Small intestine (tissue), 7 donors: ENCODE measurements around the gene LPAR1. TPM values are rescaled to one million over a fixed set of nuclear protein-coding genes. Genes with fewer than 3 reads are reported as not detected.

Experiments
- DNase-seq, 2 donors: peaks; one replicate each; pipeline versions ENCODE4 v3.0.0 to v3.0.0-alpha.2; 2013
- FAIRE-seq: peaks from 2 replicates; lab custom pipeline; 2012; peaks lifted over from hg19 to GRCh38; lab: Jason Lieb, UNC
- H3K27ac ChIP-seq, 3 donors: one replicate each; pipeline ENCODE4 v1.5.1; 2013; ENCODE audit warnings: low read length in 2 of 3, mild to moderate bottlenecking in 2 of 3, control low read depth in 1 of 3, inconsistent platforms in 1 of 3, low read depth in 1 of 3, moderate library complexity in 1 of 3
- H3K27me3 ChIP-seq, 3 donors: one replicate each; pipeline ENCODE4 v1.6.1; 2013; ENCODE audit warnings: low read length in 3 of 3, inconsistent platforms in 1 of 3; ENCODE audit not compliant: control insufficient read depth in 3 of 3, insufficient read depth in 3 of 3
- H3K36me3 ChIP-seq, 3 donors: one replicate each; pipeline ENCODE4 v1.6.1; 2013; ENCODE audit warnings: low read length in 3 of 3, inconsistent platforms in 1 of 3, low read depth in 1 of 3, mild to moderate bottlenecking in 1 of 3, moderate library complexity in 1 of 3; ENCODE audit not compliant: control insufficient read depth in 3 of 3, insufficient read depth in 2 of 3
- H3K4me1 ChIP-seq, 3 donors: one replicate each; pipeline ENCODE4 v1.6.1; 2013; ENCODE audit warnings: low read length in 2 of 3, inconsistent platforms in 1 of 3, low read depth in 1 of 3, mild to moderate bottlenecking in 1 of 3, moderate library complexity in 1 of 3; ENCODE audit not compliant: control insufficient read depth in 3 of 3, insufficient read depth in 2 of 3
- H3K4me3 ChIP-seq, 3 donors: one replicate each; pipeline ENCODE4 v1.5.1; 2013; ENCODE audit warnings: low read length in 3 of 3, control low read depth in 1 of 3, inconsistent platforms in 1 of 3, low read depth in 1 of 3, mild to moderate bottlenecking in 1 of 3, moderate library complexity in 1 of 3
- H3K9me3 ChIP-seq, 2 donors: one replicate each; pipeline ENCODE4 v1.6.1; 2013; ENCODE audit warnings: low read depth in 1 of 2, low read length in 1 of 2; ENCODE audit not compliant: control insufficient read depth in 2 of 2, insufficient read depth in 1 of 2
- WGBS, 3 donors: extraction: QIAGEN DNeasy Blood & Tissue Kit; methylation state at CpG; one replicate each; pipeline ENCODE4 v1.1.7; 2013; 5-methylcytosine and 5-hydroxymethylcytosine counted together
- polyA plus RNA-seq, 4 donors: library from polyadenylated mRNA; stranded (reverse) in 3 of 4; unstranded in 1 of 4; fragments of 200-250 nt in 3 of 4; fragments of 120-200 nt in 1 of 4; gene quantifications; one replicate each; pipeline versions ENCODE4 v1.2.1 to v1.2.3, GENCODE V29; 2013
- donor health status: healthy with polysubstance abuse.
- donor health status: control.
- donor health status: control.
- donor health status: Bipolar disorder and iron deficiency.
- donor health status: healthy.

The LPAR1 gene
- polyA plus RNA-seq, 4 donors, result 7.4 to 15.7 (median 11.4) TPM

DNA sequence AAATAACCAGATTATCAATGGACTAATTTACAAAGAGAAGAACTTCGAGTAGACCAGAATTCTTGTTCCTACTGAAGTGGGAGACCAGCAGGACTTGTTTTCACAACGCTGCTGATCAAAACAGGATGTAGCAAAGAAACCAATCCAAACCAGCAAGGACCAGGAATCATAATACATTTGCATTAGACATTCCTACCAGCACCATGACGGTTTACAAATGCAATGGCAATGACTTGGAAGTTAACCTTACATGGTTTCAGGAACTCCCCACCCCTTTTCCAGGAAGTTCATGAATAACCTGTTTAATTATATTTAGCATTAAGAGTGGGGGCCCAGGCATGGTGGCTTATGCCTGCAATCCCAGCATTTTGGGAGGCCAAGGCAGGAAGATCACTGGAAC lies 100.0 kb downstream of the LPAR1 start:
- H3K9me3 ChIP-seq, result no peaks in the 10 kb centered on the region
- peaks cover 0 to 8% (median 3%) of the 10 kb centered on the region in 3 donors for H3K36me3 ChIP-seq
- H3K4me3 ChIP-seq, result no peak overlapping the region
- no peaks in the 10 kb centered on the region for H3K27me3 ChIP-seq
- 71 to 76% (median 76%) methylated on average over 3 of the region's 3 CpGs for WGBS, 3 donors
- DNase-seq (no peak), FAIRE-seq (no peak)
- peaks cover 0 to 5% (median 2%) of the 10 kb centered on the region in 3 donors for H3K4me1 ChIP-seq
- H3K27ac ChIP-seq, result no peak overlapping the region

DNA sequence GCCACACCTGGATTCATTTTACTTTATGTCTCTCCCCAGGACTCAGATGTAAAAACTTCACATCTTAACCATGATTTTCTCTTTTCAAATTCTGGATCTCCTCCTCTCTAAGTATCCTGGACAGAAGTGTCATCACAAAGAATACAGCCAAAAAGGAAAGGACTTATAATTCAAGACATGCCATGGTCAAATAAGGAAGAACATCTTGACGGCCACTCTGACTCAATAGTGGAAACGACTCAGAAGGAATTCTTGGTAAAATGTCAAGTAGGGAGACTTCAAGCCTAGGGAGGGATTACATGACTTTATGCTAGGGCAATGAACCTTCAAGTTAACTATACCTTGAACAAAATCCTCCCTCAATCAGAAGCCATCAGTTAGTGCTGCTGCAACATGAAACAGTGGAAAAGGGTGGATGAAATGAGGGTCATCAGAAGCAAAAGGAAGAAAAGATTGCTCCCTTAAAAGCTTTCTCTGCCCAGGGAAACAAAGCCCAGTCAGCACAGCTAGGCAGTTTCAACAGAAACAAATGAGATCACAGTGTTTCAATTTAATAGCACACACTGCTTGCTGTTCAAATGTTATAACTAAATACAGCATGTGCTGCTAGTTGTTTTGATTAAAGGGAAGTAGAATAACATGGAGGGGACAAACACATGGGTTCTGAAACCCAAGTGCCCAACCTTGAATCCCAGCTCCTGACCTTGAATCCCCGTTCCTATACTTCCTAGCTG lies 101.4 kb downstream of the LPAR1 start:
- peaks cover 0 to 8% (median 3%) of the 10 kb centered on the region in 3 donors for H3K36me3 ChIP-seq

DNA sequence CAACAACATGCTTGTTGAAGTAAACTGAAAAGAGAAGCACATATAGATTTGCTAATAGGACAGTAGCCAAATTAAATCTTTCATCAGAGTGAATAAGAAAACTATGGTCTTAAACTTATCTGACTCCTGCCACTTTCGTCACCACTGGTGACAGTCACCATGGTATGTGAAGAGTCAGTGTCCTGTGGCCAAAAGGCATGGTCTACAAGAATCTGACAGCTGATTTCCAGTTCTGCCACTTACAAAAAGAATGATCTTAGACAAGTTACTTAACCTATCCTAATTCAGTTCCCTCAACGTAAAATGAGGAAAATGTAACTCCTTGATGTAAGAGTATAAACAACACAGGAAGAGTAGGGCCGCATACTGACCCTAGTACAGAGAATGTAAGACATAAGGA lies 102.0 kb downstream of the LPAR1 start:
- Histone ChIP-seq H3K27me3 (no peaks in the 10 kb centered on the region), H3K4me3 (no peak overlapping the region), H3K4me1 (peaks cover 4 to 11% (median 5%) of the 10 kb centered on the region in 3 donors), H3K9me3 (no peaks in the 10 kb centered on the region), H3K27ac (peak overlapping the region in 1 of 3 donors; percentile 81), H3K36me3 (peaks cover 0 to 2% (median under 1%) of the 10 kb centered on the region in 3 donors)
- 75 to 85% (median 78%) methylated on average over 3 of the region's 3 CpGs for WGBS, 3 donors
- DNase-seq (no peak), FAIRE-seq (no peak)

More for the DNA sequence above, 101.4 kb downstream of the LPAR1 start:
- no peak for DNase-seq
- H3K4me1 ChIP-seq, result peaks cover 4 to 11% (median 5%) of the 10 kb centered on the region in 3 donors
- H3K27ac ChIP-seq, result peak overlapping the region in 1 of 3 donors; percentile 81
- no peak overlapping the region for H3K4me3 ChIP-seq
- no peaks in the 10 kb centered on the region for H3K27me3 ChIP-seq
- FAIRE-seq, result no peak
- no peaks in the 10 kb centered on the region for H3K9me3 ChIP-seq
- 60 to 76% (median 70%) methylated on average over 3 of the region's 3 CpGs for WGBS, 3 donors

DNA sequence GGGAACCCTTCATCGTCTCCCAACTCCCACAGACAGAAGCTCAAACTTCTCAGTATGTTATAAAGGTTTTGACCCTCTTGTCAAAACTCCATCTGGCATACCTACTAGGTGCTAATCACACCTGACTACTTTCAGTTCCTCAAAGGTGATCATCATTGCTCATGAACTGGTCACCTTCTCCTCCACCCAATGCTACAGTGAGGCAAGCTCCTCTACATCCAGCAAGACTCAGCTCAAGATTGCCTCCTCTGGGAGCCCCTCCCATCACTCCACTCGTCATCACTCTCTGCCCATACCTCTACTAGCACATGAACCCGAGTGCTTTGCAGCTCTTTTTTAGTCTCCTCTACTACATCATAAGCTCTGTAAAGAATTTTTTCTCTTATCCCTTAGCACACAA lies 102.4 kb downstream of the LPAR1 start:
- H3K27ac ChIP-seq, result peak overlapping the region in 1 of 3 donors; percentile 81
- 69 to 82% (median 70%) methylated on average over 3 of the region's 3 CpGs for WGBS, 3 donors
- FAIRE-seq, result no peak

DNA sequence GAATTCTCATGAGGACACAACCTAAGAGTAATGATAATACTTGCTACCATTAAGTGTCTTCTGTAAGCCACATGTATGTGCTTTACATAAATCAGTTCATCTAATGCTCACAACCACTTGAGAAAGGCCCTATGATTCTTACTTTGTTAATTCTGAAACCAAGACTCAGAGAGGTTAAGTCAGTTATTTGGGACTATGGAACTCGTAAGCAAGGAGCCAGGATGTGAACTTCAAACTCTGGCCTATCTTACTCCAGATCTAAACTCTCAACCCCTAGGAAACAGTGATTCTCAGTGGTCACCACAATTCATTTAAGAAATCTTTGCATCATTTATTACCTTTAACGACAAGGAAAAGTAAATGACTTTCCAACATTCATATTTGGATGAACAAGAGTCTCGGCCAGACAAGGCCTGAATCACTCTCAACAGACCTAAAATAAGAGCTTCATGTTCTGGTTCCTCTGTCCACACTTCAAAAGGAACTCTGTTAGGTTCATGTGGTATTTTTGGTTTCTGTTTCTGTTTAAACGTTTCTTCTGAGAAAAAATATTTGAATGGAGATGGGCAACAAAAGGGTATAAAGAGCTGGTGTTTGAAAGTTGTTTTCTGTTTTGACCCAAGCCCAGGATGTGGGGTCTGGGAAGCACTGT lies 104.8 kb downstream of the LPAR1 start:
- H3K4me3 ChIP-seq, result no peak overlapping the region
- no peaks in the 10 kb centered on the region for H3K27me3 ChIP-seq
- DNase-seq (no peak), FAIRE-seq (no peak)
- 47 to 56% (median 50%) methylated on average over 4 of the region's 4 CpGs for WGBS, 3 donors
- no peaks in the 10 kb centered on the region for H3K9me3 ChIP-seq
- H3K4me1 ChIP-seq, result peaks cover 4 to 11% (median 5%) of the 10 kb centered on the region in 3 donors
- peak overlapping the region; percentile 3 to 69 (median 9) for H3K27ac ChIP-seq
- H3K36me3 ChIP-seq, result no peaks in the 10 kb centered on the region

More for the DNA sequence above, 102.4 kb downstream of the LPAR1 start:
- Histone ChIP-seq H3K36me3 (peaks cover 0 to 2% (median 0%) of the 10 kb centered on the region in 3 donors), H3K4me3 (no peak overlapping the region), H3K9me3 (no peaks in the 10 kb centered on the region), H3K4me1 (peaks cover 4 to 11% (median 5%) of the 10 kb centered on the region in 3 donors), H3K27me3 (no peaks in the 10 kb centered on the region)
- no peak for DNase-seq

DNA sequence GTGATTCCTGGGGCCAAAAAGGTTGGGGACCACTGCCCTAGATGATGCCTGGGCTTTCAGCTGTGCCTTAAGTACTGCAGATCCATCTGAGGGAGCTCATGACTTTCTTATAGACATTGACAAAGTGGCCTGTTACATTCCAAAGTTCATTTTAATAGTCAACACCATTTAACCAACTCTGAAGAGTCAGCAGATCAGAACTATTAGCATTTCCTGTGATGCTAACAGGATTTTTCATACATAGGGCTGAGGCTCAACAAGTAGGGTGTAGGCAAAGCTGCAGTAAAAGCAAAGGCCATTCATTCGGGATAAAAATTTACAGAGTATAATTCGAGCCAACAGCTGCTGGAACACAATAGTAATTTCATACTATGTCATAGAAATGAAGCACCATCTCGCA lies 105.4 kb downstream of the LPAR1 start:
- WGBS, 3 donors, result 60 to 75% (median 67%) methylated on average over 3 of the region's 3 CpGs
- H3K4me1 ChIP-seq, result peaks cover 4 to 11% (median 5%) of the 10 kb centered on the region in 3 donors
- peak; percentile 63 to 67 for DNase-seq
- FAIRE-seq, result no peak
- H3K27ac ChIP-seq, result peak overlapping the region in 1 of 3 donors; percentile 69
- H3K4me3 ChIP-seq, result no peak overlapping the region
- H3K9me3 ChIP-seq, result no peaks in the 10 kb centered on the region
- no peaks in the 10 kb centered on the region for H3K36me3 ChIP-seq
- no peaks in the 10 kb centered on the region for H3K27me3 ChIP-seq

DNA sequence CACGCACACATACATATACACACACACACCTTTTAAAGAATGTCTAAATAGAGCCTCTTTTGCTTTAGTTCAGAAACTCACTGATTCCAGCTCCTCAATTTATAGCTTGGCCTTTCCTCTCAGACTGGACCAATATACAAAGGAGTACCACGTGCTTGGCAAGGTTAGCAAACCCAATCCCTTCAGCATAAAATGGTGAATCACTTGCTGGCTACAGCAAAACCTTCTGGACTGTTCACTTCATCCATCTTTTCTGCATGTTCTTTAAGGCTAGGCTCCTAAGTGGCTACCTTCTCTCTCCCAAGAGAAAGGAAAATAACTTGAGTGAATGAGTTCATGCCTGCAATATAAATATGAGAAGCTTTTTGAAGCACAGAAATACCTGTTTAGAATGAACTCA lies 109.7 kb downstream of the LPAR1 start:
- no peak for FAIRE-seq

DNA sequence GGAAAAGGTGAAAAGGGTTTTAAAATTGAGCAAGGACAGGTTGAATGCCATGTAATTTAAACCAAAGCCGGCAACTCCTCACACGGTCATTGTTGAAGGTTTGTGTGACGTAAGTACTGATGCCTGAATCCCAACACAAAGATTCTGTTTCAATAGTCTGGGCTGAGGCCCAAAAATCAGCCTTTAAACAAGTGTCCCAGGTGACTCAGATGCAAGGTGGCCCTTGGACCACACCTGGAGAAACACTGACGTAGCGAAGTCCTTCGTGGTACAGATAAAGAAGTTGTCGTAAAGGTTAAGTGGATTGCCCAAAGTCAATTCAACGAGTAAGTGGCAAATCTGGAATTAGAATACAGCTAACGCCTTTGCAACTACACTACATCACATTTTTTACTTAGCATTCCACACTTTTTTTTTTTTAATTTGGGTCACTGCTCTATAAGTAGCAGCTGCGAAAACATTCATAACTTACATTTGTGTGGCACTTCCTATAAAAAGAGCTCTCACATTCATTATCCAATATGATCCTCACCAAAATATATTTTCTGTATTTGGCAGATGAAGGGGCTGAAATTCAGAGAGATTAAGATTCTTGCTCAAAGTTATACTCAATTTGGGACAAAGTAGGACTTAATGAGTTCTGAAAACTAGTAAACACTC lies 111.3 kb downstream of the LPAR1 start:
- no peaks in the 10 kb centered on the region for H3K27me3 ChIP-seq
- peak overlapping the region in 2 of 3 donors; percentile 48 for H3K27ac ChIP-seq
- WGBS, 3 donors, result 20 to 73% (median 44%) methylated on average over 10 of the region's 10 CpGs
- FAIRE-seq (no peak), DNase-seq (peak; percentile 41 to 94)
- H3K4me3 ChIP-seq, result no peak overlapping the region
- no peaks in the 10 kb centered on the region for H3K9me3 ChIP-seq
- no peaks in the 10 kb centered on the region for H3K36me3 ChIP-seq
- H3K4me1 ChIP-seq, result no peaks in the 10 kb centered on the region

More for the DNA sequence above, 109.7 kb downstream of the LPAR1 start:
- DNase-seq, result no peak
- Histone ChIP-seq H3K9me3 (no peaks in the 10 kb centered on the region), H3K4me1 (peaks cover 2 to 9% (median 5%) of the 10 kb centered on the region in 3 donors), H3K4me3 (no peak overlapping the region), H3K36me3 (no peaks in the 10 kb centered on the region), H3K27ac (no peak overlapping the region), H3K27me3 (no peaks in the 10 kb centered on the region)
- WGBS, 3 donors, result 74 to 80% (median 77%) methylated on average over 2 of the region's 2 CpGs
